Measurements from ENCODE around the gene ADPRHL1.

Gene ADPRHL1

GRCh38 chr13:113430378-113431110 is 22.7 kb downstream of the ADPRHL1 start:
- no peak for DNase-seq

GRCh38 chr13:113429608-113429985 is 23.7 kb downstream of the ADPRHL1 start:
- DNase-seq = no peak

- no peak for DNase-seq
These were observed 24.2 kb downstream of the ADPRHL1 start for GRCh38 chr13:113428871-113429607.

GRCh38 chr13:113428469-113428865 is 24.8 kb downstream of the ADPRHL1 start:
- no peak for DNase-seq

GRCh38 chr13:113427562-113428468 is 25.5 kb downstream of the ADPRHL1 start:
- no peak for DNase-seq

GRCh38 chr13:113426591-113426986 is 26.7 kb downstream of the ADPRHL1 start:
- no peak for DNase-seq

- no peak for DNase-seq
These were observed 27.2 kb downstream of the ADPRHL1 start for GRCh38 chr13:113425941-113426590.

GRCh38 chr13:113423520-113424163 is 29.6 kb downstream of the ADPRHL1 start:
- no peak for DNase-seq

GRCh38 chr13:113422807-113423519 is 30.3 kb downstream of the ADPRHL1 start:
- DNase-seq = no peak

- no peak for DNase-seq
These were observed 31.5 kb downstream of the ADPRHL1 start for GRCh38 chr13:113421673-113422270.

- DNase-seq = no peak
These were observed 32.3 kb downstream of the ADPRHL1 start for GRCh38 chr13:113420833-113421600.

- no peak for DNase-seq
These were observed 33.1 kb downstream of the ADPRHL1 start for GRCh38 chr13:113420232-113420631.

- DNase-seq = no peak
These were observed 33.6 kb downstream of the ADPRHL1 start for GRCh38 chr13:113419531-113420193.

- DNase-seq = no peak
These were observed 34.6 kb downstream of the ADPRHL1 start for GRCh38 chr13:113418722-113419049.

- DNase-seq = peak in 3 of 4 experiments; percentile 19 to 55 (median 20)
These were observed 35.2 kb downstream of the ADPRHL1 start for GRCh38 chr13:113417836-113418721.

GRCh38 chr13:113417008-113417751 is 36.1 kb downstream of the ADPRHL1 start:
- DNase-seq = no peak

GRCh38 chr13:113415825-113416224 is 37.5 kb downstream of the ADPRHL1 start:
- DNase-seq = no peak

- DNase-seq = no peak
These were observed 38.3 kb downstream of the ADPRHL1 start for GRCh38 chr13:113415032-113415431.

All from suppressor macrophage (primary cell).